Activated naive CD4-positive, alpha-beta T cell treated with Interleukin-2 at 50 U/mL for 16 hours (primary cell): ENCODE measurements around the gene FBXL5.

Source experiments
- DNase-seq: peaks from one replicate; pipeline ENCODE4 v3.0.0-alpha.2; 2020

Gene FBXL5, protein sequence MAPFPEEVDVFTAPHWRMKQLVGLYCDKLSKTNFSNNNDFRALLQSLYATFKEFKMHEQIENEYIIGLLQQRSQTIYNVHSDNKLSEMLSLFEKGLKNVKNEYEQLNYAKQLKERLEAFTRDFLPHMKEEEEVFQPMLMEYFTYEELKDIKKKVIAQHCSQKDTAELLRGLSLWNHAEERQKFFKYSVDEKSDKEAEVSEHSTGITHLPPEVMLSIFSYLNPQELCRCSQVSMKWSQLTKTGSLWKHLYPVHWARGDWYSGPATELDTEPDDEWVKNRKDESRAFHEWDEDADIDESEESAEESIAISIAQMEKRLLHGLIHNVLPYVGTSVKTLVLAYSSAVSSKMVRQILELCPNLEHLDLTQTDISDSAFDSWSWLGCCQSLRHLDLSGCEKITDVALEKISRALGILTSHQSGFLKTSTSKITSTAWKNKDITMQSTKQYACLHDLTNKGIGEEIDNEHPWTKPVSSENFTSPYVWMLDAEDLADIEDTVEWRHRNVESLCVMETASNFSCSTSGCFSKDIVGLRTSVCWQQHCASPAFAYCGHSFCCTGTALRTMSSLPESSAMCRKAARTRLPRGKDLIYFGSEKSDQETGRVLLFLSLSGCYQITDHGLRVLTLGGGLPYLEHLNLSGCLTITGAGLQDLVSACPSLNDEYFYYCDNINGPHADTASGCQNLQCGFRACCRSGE

DNA sequence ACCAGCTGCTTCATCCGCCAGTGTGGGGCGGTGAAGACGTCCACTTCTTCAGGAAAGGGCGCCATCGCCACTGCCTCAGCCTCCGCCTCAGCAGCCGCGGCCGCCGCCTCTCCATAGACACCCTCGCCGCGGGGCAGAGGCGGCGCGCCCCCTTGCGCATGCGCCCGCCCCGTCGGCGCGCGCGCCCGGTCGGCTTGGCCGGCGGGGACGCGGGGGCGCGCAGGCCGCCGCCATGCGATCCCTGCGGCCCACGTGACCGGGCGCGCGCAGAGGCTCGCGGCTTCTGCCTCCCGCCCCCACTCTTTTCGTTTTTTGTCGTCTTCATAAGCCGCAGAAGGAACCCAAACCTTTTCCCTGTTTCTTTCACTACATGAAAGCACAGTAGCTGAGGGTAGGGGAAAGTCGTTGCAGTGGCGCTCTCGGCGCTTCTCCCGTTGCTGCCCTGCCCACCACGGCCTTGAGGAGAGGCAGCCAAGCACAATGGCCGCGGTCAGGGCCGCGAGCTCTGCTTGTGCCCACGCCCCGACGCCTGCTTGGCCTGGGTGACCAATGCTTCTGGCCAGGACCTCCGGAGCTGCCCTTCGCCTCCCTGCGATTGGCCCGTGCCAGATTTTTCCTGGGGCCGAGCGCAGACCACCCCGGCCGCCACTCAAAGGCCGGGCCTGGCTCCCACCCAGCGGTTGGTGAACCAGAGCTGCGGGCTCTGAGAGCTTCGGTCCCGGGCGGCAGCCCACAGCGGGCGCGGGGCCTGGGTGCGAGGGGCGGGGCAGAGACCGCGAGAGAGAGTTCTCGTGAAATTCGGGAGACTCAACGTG is at the start of gene FBXL5:
FBXL5 (minus strand) TSS at position 135 of the 815 bp plus-strand sequence; CDS start at position 65, 70 bp downstream.
- DNase-seq: peak; percentile 84

DNA sequence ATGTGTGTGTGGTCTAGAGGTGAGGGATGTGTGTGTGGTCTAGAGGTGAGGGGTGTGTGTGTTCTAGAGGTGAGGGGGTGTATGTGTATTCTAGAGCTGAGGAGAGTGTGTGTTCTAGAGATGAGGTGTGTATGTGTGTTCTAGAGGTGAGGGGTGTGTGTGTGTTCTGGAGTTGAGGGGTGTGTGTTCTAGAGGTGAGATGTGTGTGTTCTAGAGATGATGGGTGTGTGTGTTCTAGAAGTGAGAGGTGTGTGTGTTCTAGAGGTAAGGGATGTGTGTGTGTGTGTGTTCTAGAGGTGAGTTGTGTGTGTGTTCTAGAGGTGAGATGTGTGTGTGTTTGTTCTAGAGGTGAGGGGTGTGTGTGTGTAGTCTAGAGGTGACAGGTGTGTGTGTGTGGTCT is 49.0 kb upstream of the FBXL5 start:
- DNase-seq: no peak

DNA sequence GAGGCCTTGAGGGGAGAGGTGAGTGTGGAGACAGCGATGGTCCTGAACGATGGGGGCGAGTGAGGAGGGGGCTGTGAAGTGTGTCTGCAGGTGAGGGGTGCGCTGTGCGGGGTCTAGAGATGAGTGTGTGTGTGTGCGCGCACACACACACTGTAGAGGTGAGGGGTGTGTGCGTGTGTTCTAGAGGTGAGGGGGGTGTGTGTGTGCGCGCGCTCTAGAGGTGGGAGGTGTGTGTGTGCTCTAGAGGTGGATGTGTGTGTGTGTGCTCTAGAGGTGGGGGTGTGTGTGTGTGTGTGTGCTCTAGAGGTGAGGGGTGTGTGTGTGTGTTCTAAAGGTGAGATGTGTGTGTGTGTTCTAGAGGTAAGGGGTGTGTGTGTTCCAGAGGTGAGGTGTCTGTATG is 48.3 kb upstream of the FBXL5 start:
- DNase-seq: no peak

DNA sequence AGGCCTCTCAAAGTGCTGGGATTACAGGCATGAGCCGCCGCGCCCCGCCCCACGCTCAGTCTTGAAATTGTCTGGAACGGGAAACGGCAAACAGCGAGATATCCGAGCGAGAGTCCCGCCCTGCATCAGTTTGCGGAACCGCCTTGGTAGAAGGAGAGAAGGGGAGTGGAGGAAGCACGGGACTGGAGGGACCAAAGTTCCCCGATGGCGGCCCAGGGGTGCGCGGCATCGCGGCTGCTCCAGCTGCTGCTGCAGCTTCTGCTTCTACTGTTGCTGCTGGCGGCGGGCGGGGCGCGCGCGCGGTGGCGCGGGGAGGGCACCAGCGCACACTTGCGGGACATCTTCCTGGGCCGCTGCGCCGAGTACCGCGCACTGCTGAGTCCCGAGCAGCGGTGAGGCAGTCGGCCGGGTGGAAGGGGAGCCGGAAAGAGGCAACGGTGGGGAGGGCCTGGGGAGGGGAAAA is 47.8 kb upstream of the FBXL5 start, which contains the start of gene BST1:
BST1 (plus strand) TSS at position 125 of the 463 bp plus-strand sequence; CDS start at position 205, 80 bp downstream.
- peak; percentile 49 for DNase-seq

DNA sequence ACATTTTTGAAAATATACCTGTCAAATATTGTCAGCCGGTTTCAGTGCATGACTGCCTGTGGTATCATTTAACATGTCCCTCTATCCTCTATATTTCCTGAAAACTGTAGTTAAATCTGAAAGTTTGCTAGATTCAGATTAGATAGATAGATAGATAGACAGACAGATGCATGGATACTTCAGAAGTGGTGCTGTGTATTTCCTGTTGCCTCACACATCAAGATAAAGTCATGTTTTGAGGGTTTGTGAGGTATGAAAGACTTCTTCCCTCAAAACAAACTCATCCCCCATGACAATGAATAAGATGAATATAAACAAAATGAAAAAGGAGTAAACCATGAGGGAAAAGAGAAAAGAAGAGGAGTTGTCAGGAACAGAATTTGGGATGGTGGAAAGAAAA is 41.7 kb upstream of the FBXL5 start:
- no peak for DNase-seq

DNA sequence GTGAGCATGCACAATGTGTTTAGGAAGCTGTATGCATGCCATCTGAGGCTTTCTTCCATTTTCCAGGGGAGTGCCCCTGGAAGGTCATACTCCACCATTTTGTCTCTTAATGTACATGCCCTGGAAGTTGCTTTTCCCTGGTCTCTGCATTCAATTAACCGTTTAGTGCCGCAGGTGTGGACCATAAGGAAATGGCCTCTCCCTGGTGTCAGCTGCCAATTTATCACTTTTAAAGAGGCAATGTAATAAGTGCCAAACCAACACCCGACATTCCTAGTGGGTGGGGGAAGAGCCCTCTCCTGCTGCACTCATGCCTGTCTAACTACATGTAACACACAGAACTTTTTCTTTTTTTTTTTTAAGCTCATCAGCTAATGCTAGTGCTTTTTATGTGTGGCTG is 40.6 kb upstream of the FBXL5 start:
- no peak for DNase-seq

DNA sequence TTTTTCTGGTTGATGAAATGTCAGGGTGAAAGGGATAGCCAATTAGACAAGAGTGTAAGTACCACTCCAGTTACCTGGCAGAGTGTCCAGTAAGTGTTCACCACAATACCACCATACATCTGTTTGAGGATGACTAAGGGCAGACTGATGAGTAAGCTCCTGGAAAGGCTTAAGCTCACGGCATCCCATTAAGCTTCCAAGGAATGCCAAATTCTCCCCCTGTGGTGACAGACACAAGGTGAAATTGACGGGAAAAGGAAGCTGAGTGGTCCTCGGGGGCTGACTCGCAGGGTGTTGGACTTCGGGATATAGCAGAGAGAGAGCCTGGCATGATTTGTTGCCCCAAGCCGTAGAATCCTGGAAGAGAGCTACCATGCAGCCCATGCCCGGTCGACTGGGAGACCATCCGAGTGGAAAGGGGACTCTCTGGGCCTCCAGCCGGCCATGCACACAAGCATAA is 40.1 kb upstream of the FBXL5 start:
- DNase-seq: no peak

DNA sequence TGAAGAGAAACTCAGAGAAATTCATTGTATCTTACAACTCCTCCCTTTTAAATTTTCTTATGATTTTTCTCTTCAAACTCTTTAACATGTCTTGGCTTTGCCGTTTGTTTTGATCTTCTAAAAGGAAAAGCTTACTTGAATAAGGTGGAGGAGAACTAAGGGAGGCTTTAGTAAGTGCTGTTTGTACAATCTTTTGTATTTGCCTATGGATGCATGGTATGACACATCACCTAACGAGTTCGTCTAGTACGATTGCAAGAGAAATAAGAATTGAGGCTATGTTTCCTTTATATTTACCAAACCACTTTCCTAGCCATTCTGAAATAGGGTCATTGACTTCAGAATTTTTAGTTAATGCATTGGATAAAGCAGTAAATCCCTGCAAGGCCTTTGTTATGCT is 39.3 kb upstream of the FBXL5 start:
- DNase-seq: no peak

DNA sequence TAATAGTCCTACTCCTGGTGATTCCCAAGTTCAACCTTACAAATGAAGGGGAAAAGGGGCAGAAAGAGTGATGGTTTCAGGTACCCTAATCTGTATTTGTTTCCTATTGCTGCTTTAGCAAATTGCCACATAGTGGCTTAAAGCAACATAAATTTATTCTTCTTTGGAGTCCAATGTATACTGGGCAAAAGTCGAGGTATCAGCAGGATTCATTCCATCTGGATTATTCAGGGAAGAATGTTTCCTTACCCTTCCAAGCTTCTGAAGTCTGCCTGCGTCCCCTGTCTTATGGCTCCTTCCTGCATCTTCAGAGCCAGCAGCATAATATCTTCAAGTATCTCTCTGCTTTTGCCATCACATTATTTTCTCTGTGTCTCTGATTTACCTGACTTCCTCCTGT is 37.4 kb upstream of the FBXL5 start:
- no peak for DNase-seq

DNA sequence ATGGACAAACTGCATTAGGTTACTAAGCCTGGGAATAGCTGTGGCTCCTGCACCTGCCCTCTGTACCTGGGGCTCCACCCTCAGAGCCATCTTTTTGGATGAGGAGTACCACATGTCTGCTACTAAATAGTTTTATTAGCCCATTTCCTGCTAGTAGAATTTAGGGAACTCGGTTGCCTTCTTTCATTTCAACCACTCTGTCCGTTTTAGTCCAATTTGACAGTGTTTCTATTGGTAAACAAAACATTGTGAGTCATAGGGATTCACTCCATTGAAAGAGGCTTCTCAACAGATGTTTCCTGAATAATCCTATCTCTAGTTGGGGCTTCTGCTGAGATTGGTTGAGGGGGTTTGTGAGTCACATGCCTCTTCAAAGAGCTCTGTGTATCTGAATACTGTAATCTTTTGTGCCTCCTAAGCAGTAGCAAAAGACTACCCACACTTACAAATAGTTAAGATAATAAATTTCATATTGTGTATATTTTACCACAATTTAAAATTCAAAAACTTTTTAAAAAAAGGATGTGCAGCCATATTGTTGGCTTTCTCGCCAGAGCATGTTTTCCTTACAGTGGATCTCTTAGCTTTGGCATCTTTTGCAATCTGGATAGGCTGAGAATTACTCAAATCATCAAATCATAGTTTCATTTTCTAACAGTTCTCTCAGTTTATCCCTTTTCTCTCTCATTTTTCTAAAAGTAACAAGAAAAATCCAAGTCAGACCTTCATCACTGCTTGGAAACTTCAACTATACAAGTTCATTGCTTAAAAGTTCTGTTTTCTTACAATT is 36.4 kb upstream of the FBXL5 start:
- no peak for DNase-seq

DNA sequence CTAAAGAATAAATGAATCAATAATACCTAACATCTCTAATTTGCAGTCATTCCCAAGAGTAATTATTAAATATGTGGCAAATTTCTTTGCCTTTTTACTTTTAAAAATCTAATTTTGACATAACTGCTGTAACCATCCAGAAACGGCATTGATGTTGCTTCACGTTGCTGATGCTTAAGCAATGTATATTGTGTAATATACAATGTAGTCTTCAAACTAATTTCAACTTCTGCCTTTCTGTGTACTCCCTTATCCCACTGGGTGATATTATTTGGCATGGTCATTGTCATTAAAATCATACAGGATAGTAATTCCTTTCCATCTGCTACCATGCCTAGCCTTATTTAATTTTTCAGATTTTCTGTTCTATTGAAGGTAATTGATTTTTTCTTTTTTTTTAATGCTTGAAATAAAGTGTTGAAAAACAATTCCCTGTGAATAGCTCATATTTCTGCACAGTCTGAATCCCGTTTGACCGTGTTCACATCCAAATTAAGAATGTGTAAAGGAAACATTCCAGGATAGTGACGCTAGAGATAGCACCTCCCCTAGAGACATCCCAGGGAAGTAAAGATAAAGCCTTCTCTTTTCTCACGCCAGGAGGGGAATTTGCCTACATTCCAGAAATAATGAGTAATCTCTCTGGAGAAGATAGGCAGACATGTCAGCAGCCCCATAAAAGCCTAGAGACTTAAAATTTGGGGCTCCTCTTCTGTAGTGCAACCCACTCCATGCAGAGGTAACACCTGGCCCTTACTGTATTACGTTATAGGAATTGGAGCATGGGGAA is 35.1 kb upstream of the FBXL5 start:
- DNase-seq: no peak

DNA sequence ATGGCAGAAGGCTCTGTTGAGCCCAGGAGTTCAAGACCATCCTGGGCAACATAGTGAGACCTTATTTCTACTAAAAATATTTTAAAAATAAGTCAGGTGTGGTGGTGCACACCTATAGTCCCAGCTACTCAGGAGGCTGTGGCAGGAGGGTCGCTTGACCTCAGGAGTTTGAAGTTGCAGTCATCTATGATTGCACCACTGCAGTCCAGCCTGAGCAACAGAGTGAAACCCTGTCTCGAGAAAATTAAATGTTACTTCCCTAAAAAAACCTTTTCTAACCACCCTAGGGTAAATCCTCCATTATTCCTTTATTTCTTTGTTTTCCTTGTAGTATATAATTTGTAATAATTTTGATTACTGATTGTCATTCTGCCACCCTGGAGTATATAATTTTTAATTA is 34.4 kb upstream of the FBXL5 start:
- DNase-seq: no peak

DNA sequence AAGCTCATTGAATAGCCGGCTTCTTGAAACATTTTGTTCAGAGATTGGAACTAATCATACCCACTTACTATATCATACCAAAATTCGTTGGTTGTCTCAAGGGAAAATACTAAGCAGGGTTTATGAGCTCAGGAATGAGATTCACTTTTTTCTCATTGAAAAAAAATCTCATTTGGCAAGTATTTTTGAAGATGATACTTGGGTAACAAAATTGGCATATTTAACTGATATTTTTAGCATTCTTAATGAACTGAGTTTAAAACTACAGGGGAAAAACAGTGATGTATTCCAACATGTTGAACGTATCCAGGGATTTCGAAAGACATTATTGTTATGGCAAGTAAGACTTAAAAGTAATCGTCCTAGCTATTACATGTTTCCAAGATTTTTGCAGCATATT is 32.9 kb upstream of the FBXL5 start:
- no peak for DNase-seq

DNA sequence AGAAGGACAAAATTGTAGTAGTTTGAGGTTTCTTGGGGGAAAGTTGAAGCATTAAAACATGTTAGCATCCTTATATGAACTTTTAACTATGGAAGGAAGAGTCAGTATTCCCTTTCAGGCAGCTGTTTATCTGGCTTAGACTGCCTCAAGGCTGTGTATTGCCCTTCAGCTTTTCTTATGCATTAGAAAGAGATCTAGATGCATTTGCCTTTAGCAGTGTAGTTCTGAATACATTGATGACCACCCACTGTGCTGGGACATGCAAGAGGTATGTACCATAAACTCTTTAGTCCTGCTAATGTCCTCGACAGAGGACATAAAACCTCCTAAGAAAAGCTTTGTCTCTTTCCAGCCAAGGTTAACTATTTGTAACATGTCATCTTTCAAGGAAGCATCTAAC is 29.3 kb upstream of the FBXL5 start:
- no peak for DNase-seq

DNA sequence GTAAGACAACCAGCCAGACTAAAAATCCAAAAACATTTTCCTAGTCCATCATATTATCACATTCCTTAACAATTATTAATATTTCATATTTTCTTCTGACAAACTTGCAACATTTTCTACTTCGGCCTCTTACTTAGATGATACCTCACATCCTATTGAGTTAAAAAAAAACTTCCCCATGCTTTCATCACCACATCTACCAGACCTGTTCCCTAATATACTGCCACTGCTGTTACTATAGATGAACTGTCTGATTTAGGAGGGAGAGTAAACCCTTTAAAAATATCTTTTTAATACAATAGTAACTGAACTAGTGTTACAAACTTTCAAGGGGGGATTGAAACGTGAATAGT is 28.0 kb upstream of the FBXL5 start:
- DNase-seq: no peak

DNA sequence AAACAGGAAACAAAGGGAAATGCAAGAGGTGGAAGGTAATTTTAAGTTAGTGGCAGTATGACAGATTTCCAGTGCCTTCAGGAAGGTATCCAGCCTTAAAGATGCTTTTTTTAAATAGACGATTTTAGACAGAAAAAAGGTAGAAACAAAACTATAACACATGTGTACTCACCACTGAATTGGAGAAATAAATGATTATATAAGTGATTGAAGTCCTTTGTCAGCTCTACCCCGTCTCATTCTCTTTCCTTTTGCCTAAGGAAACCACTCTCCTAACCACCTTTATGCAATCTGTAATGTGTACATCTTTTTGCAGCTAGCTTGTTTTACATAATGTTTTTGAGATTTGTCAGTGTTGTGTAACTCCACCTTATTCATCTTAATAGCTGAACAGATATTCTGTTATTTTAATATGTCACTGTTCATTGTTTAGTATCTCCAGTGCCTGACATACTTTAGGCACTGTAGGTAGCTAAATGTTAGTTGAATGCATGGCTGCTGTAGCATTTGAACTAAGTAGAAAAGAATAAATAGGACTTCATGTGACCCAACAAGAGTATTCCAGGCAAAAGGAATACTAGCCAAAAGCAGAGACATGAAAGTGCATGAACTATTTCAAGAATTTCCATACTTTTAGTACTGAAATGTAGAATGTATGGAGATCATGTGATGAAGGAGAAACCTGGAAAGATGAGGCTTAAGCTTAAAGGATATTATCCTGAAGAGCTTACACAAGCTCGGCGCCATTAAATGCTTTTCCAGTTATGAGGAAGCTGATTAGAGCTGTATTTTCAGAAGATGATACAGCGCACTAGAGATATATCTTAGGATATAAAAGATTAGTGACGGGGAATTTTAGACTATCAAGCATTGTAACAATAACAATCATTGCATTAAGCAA is 27.3 kb upstream of the FBXL5 start:
- DNase-seq: no peak

DNA sequence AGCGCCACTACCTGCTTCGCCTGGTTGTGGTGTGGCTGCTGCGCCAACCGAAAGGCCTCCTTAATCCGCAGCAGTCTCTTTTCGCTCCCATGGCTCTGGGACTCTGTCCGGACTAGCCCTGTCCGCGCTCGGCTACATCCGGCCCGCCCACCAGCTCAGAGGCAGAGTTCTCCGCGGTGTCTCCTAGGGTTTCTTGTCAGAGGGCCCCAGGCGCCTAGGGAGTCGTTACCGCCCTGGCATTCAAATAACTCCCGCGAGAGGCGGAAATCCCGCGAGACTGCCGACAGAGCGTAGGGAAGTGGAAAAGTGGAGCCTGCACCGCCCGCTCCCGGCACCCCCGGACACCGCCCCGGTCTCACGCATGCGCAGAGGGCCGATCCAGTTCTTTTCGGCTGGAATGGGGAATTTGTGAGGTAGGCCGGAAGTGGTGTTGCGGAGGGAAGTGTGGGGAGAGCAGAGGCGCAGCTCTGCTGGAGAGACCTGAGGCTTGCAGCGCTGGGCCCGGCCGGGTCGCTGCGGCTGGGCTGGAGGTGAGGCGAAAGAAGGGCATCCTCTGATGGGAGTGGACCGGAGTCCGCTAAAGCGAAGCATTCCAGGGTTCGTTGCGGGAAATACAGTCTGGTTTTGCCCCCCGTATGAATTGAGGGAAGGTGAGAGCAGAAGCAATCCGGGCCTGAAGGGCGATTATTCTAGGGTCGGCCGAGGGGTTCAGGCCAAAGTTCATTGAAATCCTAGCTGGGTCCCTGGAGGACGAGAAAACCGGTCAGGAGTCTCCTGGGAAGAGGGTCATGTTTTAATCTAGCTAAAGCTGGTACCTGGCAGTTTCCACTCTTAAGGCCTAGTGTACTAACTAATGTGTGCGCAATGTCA is 26.4 kb upstream of the FBXL5 start, which contains the start of gene FAM200B:
FAM200B (plus strand) TSS at position 456 of the 870 bp plus-strand sequence. CDS start 5,151 bp downstream, outside the sequence.
- DNase-seq: peak; percentile 97

DNA sequence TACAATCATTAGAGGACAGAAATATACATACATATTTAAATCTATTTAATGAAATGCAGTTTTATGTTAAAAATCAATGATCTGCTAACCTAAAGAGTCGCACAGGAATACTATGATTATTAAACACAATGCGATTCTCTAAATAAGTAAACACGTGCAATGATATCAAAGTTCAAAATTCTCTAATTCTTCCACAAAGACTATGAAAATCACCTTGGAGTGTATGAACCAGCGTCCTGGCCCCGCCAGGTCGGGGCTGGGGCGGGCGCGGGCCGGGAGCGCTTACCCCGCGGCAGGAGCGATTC is 25.9 kb upstream of the FBXL5 start:
- no peak for DNase-seq

DNA sequence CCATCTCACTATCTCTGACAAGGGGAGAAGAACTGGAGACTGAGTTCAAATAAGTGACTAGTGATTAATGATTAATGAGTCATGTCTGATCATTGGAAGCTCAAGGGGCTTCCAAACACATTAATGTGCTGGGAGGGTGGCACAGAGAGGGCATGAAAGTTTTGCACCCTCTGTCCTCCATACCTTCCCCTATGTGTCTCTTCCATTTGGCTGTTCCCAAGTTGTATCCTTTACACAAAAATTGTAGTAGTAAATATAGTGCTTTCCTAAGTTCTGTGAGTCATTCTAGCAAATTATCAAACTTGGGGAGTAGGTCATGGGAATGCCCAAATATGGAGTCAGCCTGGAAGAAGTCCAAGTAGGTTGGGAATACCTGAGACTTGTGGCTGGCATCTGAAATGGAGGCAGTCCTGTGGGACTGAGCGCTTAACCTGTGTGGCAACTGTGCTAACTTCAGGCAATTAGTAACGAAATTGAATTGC is 22.4 kb upstream of the FBXL5 start:
- DNase-seq: no peak
